Esophagus muscularis mucosa (tissue), 4 donors: ENCODE measurements around the gene ATP10A. TPM values are rescaled to one million over a fixed set of nuclear protein-coding genes. Genes with fewer than 3 reads are reported as not detected.
A peak's percentile ranks its signal among the peaks of the same experiment; 100 is the strongest.

ENCODE experiments used
- DNase-seq: peaks from one replicate; pipeline ENCODE4 v3.0.0-alpha.2; 2017; ENCODE audit errors: extremely low spot score
- H3K27ac ChIP-seq, 4 donors: fragments of 200-600 bp; sonication (generic); replicated peaks in 1 of 4; 1 replicate in 3 of 4; 2 replicates in 1 of 4; pipeline ENCODE4 v1.5.1; 2016 to 2019; ENCODE audit warnings: mild to moderate bottlenecking in 1 of 4
- H3K27me3 ChIP-seq, 4 donors: fragments of 200-600 bp; sonication (generic); one replicate each; pipeline versions ENCODE4 v1.5.1 to v1.6.0; 2016 to 2019
- H3K36me3 ChIP-seq, 4 donors: fragments of 200-600 bp; sonication (generic); one replicate each; pipeline ENCODE4 v1.5.1; 2016 to 2019
- H3K4me1 ChIP-seq, 4 donors: fragments of 200-600 bp; sonication (generic); one replicate each; pipeline ENCODE4 v1.5.1; 2016 to 2019
- H3K4me3 ChIP-seq, 4 donors: fragments of 200-600 bp; sonication (generic); 1 replicate in 2 of 4; 2 replicates in 2 of 4; pipeline ENCODE4 v1.5.1; 2016 to 2019; ENCODE audit warnings: mild to moderate bottlenecking in 4 of 4, moderate library complexity in 1 of 4
- H3K9me3 ChIP-seq, 4 donors: fragments of 200-600 bp; sonication (generic); 1 replicate in 3 of 4; 2 replicates in 1 of 4; pipeline ENCODE4 v1.5.1; 2016 to 2019
- EP300 ChIP-seq: sonication (generic); formaldehyde crosslinking; IDR thresholded peaks from one replicate; pipeline ENCODE4 v1.6.1; 2017; ENCODE audit warnings: antibody characterized with exemption
- POLR2A ChIP-seq: fragments of 450-650 bp; IDR thresholded peaks from one replicate; pipeline ENCODE4 v1.6.1; 2017; ENCODE audit warnings: antibody characterized with exemption, moderate library complexity, mild to moderate bottlenecking, low read depth
- POLR2AphosphoS5 ChIP-seq, 2 donors: sonication (generic); formaldehyde crosslinking; IDR thresholded peaks; one replicate each; pipeline ENCODE4 v1.6.1; 2017; ENCODE audit warnings: antibody characterized with exemption in 2 of 2
- WGBS: methylation state at CpG from one replicate; pipeline ENCODE4 v1.1.5; 2018; 5-methylcytosine and 5-hydroxymethylcytosine counted together
- intact Hi-C: fragments of 100-400 bp; cut with DNase I; formaldehyde crosslinking; loops from one replicate; pipeline ENCODE4 v1.15.1; 2023
- total RNA-seq, 4 donors: library from RNA; depleted of rRNA; stranded (reverse); fragments of >200 nt; gene quantifications; one replicate each; pipeline versions ENCODE4 v1.1.0 to v1.2.1, GENCODE V29; 2016
- TF ChIP-seq, protein P1 (sequence below), 3 experiments: fragments of 200-600 bp in 2 of 3; fragments of 450-650 bp in 1 of 3; sonication (generic) in 2 of 3; IDR thresholded peaks; one replicate each; pipeline ENCODE4 v1.5.1; 2017 to 2019; ENCODE audit warnings: antibody characterized with exemption in 3 of 3, mild to moderate bottlenecking in 2 of 3, moderate library complexity in 1 of 3

The ATP10A gene
- total RNA-seq, 4 donors from 2014 or later: 23.9 to 51.9 (median 32.6) TPM

DNA sequence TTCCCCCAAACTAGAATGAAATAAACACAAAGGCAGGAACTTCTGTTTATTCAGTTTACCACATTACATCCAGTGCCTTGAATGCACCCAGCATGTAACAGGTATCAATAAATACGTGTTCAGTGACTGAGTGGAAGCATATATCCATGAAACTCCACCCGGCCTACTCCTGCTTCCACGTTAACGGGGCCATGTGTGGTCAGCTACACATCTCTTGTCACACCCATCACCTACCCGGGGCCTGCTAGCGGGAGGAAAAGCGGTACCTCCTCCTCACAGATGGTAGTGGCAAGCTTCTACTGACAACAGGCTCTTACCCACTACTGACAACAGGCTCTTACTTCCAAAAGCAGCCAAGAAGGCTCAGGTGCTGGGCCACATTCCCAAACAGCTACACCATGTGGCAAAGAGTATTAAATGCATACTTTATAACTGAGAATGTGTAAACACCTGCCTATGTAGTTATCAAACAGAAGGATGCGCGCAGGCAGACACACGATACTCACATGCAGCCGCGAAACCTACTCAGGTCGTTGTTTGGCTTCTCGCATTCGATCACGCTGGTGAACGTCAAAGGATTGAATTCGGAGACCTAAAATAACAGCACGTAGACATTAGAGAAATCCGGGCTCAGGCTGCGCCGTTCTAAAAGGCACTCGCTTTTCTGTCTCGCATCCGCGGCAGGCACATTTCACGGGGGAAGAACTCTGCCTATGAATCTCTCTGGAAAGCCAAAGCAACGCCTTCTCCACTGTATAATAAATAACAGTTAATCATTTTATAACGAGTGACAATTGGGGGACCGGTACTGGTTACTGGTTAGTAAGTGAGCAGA is 127.4 kb downstream of the ATP10A start:
- H3K4me1 ChIP-seq: peaks cover 26 to 76% (median 75%) of the 10 kb centered on the region in 4 donors
- intact Hi-C loops: loop anchor here (2.0 to 5.0 kb wide), 3 partner anchors 61 to 197 kb away; no protein-coding TSS in a partner anchor
- peak overlapping the region; percentile 80 to 88 (median 86) for H3K27ac ChIP-seq
- peaks cover 0 to 4% (median 0%) of the 10 kb centered on the region in 4 donors for H3K27me3 ChIP-seq
- H3K9me3 ChIP-seq: no peaks in the 10 kb centered on the region
- H3K36me3 ChIP-seq: peaks cover 0 to 9% (median 0%) of the 10 kb centered on the region in 4 donors
- peak; percentile 86 for DNase-seq
- TF ChIP-seq POLR2A (no peak), EP300 (no peak), POLR2AphosphoS5 (IDR thresholded peaks at IDR 0.05) (peak; percentile 8 to 56)
- TF ChIP-seq, protein P1, sequence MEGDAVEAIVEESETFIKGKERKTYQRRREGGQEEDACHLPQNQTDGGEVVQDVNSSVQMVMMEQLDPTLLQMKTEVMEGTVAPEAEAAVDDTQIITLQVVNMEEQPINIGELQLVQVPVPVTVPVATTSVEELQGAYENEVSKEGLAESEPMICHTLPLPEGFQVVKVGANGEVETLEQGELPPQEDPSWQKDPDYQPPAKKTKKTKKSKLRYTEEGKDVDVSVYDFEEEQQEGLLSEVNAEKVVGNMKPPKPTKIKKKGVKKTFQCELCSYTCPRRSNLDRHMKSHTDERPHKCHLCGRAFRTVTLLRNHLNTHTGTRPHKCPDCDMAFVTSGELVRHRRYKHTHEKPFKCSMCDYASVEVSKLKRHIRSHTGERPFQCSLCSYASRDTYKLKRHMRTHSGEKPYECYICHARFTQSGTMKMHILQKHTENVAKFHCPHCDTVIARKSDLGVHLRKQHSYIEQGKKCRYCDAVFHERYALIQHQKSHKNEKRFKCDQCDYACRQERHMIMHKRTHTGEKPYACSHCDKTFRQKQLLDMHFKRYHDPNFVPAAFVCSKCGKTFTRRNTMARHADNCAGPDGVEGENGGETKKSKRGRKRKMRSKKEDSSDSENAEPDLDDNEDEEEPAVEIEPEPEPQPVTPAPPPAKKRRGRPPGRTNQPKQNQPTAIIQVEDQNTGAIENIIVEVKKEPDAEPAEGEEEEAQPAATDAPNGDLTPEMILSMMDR (IDR thresholded peaks at IDR 0.05): peak in 1 of 3 experiments; percentile 17
- WGBS: 84% methylated on average over 30 of the region's 30 CpGs
- no peak overlapping the region for H3K4me3 ChIP-seq

DNA sequence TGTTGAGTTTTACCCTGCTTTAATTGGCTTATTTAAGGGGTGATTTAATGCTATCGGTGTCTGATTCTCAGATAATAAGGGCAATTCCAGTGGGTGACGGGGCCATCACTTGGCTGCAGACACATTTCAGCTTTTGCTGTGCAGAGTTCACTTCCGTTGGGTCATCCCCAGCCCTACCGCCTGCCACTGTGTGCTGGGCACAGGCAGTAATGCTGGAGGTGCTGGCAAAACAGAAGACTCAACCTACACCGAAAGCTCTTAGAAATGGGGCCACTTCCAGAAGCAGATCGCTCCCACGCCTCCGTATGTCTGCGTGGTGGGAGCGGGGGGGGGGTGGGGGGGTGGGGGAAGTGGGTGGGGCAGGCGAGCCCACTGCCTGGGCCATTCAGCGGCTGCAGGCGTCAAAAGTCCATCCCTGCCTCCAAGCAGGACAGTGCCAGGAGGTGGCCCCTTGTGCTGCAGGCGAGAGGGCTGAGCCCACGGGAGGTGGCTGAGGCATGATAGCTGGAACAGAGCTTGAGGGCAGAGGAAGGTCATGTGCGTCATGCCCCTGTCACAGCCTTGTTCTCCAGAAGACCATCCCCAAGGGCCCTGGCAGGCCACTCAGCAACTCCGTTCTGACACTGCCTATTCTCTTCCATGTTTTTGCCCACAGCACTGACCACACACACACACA is 128.3 kb downstream of the ATP10A start:
- H3K27ac ChIP-seq: peak overlapping the region; percentile 80 to 88 (median 86)
- no peak for DNase-seq
- peaks cover 0 to 3% (median 0%) of the 10 kb centered on the region in 4 donors for H3K27me3 ChIP-seq
- TF ChIP-seq POLR2AphosphoS5 (IDR thresholded peaks at IDR 0.05) (no peak), EP300 (no peak), POLR2A (no peak)
- TF ChIP-seq, protein P1 (IDR thresholded peaks at IDR 0.05): no peak
- peaks cover 0 to 9% (median 0%) of the 10 kb centered on the region in 4 donors for H3K36me3 ChIP-seq
- H3K4me3 ChIP-seq: no peak overlapping the region
- H3K9me3 ChIP-seq: no peaks in the 10 kb centered on the region
- H3K4me1 ChIP-seq: peaks cover 26 to 69% (median 68%) of the 10 kb centered on the region in 4 donors
- intact Hi-C loops: loop anchor here (5.0 kb wide), 2 partner anchors 122 to 197 kb away; no protein-coding TSS in a partner anchor
- 69% methylated on average over 6 of the region's 17 CpGs for WGBS

DNA sequence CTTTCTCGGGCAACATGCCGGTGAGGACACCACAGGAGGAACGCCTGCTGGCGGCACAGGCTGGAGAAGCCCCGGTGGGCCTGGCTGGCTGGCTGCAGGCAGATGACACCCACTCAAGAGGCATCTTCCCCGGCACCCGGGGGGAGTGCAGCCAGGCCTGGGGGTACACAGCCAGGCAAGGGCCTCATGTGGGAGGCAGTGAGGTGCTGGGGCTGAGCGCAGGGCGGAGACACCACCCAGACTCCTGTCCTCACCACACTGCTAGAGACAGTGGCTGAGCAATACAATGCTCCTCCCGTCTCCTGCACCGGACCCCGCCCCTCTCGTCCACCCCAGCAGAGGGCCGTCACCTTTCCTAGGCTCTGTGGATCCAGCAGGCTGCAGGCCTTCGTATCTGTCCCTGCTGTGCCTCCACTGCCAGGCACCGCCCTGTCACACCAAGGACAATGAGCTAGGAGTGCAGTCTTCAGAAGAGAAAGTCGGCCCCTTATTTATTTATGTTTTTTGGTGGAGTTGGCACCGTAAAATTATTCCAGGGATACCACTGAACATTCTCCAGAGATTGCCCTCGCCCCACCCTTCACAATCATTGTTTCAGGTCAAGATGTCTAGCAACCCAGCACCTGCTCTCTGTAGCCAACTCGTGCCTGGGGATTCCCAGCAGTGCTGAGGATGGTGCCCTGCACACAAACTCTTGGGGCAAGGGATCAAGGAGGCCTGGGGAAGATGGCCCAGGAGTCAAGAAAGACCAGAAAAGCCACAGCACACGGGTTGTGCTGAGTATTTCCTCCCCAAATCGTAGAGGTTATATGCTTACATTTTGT is 129.1 kb downstream of the ATP10A start:
- no peaks in the 10 kb centered on the region for H3K9me3 ChIP-seq
- no peak for TF ChIP-seq POLR2A
- TF ChIP-seq, protein P1 (IDR thresholded peaks at IDR 0.05): no peak
- no peak for TF ChIP-seq EP300
- TF ChIP-seq POLR2AphosphoS5 (IDR thresholded peaks at IDR 0.05): no peak
- H3K4me1 ChIP-seq: peaks cover 26 to 62% (median 60%) of the 10 kb centered on the region in 4 donors
- intact Hi-C loops: no loop called here
- peak overlapping the region; percentile 20 to 88 (median 86) for H3K27ac ChIP-seq
- peaks cover 0 to 12% (median 0%) of the 10 kb centered on the region in 4 donors for H3K36me3 ChIP-seq
- DNase-seq: no peak
- no peaks in the 10 kb centered on the region for H3K27me3 ChIP-seq
- no peak overlapping the region for H3K4me3 ChIP-seq
- 88% methylated on average over 16 of the region's 22 CpGs for WGBS

DNA sequence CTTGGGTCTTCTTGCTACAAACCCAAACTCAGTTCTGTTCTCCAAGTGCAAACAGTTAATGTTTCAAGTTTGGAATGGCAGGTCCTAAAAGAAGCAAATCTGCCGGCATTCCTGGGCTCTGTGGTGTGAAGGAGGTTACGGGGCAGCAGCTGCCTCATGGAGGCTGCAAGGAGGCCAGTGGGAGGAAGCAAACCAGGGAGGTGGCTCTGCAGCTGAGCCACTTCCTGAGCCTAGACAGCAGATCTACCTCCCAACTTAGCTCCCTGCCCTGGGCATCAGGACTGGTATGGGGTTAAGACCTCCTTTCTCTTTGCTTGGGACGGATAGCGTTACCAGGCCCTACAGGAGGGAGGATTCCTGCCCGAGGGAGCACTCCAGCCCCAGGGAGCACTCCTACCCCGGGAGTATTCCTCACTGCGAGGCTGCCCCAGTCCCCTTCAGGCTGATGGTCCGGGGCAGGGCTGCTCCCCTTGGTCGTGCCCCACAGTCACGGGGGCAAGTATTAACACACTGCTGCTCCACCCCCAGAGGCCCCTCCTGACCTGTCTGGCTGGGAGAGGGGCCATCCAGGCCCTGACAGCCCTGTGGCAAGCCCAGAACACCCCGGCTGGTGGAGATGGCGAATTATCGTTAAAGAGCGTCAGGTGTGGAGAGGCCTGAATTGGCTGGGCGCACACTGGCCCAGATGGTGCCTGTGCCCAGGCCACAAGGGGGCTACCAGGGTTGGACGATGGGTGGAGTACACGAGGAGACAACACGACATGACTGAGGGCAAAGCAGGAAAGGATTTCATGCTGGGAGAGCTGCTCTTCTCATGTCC is 129.9 kb downstream of the ATP10A start:
- Histone ChIP-seq H3K4me1 (peaks cover 18 to 53% (median 52%) of the 10 kb centered on the region in 4 donors), H3K9me3 (no peaks in the 10 kb centered on the region), H3K27me3 (no peaks in the 10 kb centered on the region), H3K27ac (peak overlapping the region; percentile 20 to 88 (median 54)), H3K36me3 (peaks cover 0 to 12% (median 0%) of the 10 kb centered on the region in 4 donors), H3K4me3 (no peak overlapping the region)
- no peak for TF ChIP-seq EP300
- TF ChIP-seq POLR2AphosphoS5 (IDR thresholded peaks at IDR 0.05): no peak
- no peak for TF ChIP-seq POLR2A
- TF ChIP-seq, protein P1 (IDR thresholded peaks at IDR 0.05): no peak
- peak; percentile 85 for DNase-seq
- intact Hi-C loops: no loop called here
- WGBS: 92% methylated on average over 10 of the region's 18 CpGs
